ENCODE data around the gene CEP170. TPM values are rescaled to one million over a fixed set of nuclear protein-coding genes. Genes with fewer than 3 reads are reported as not detected.

The CEP170 gene
- total RNA-seq, 1 donor from 2014 or later: 168 TPM

DNA sequence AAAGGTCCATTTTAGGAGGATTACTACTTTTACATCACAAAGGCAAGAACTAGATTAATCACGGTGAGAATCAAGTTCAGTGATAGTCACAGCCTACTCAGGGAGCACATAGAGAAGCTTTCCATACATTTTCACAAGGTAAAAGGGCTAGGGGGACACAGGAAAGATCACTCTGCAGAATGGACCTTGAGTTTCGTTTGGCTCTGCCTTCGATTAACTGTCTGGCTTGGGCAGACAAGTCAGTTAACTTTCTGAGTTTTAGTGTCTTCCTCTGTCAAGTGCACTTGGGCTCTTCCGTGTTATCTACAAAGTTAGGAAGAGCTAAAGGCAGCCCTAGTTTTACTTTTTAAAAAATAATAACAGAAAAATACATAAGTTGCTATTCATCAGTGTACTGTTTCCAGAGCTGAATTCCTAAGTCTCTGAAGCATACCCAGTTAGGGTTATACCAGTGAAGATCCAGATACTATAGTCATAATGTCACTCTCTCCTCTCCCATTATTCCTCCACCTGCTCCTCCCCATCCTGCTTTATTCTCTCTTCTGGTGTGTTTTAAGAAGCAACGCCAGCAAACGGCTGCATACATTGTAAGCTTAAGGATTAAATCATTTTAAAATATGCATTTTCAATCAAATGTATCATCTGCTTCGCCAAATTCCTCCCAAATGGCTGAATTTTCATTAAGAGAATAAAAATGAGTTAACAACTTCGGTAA lies 1.7 kb downstream of the CEP170 start:
- peak overlapping the region; percentile 97 for H3K27ac Mint-ChIP-seq (ENCODE audit: unreplicated experiment)
- peaks cover 9% of the 10 kb centered on the region for H3K36me3 Mint-ChIP-seq (ENCODE audit: low read depth, unreplicated experiment)
- H3K4me1 Mint-ChIP-seq (ENCODE audit: unreplicated experiment): peaks cover 37% of the 10 kb centered on the region
- peak overlapping the region; percentile 100 for H3K4me3 Mint-ChIP-seq (ENCODE audit: unreplicated experiment)
- TF ChIP-seq, protein P1, sequence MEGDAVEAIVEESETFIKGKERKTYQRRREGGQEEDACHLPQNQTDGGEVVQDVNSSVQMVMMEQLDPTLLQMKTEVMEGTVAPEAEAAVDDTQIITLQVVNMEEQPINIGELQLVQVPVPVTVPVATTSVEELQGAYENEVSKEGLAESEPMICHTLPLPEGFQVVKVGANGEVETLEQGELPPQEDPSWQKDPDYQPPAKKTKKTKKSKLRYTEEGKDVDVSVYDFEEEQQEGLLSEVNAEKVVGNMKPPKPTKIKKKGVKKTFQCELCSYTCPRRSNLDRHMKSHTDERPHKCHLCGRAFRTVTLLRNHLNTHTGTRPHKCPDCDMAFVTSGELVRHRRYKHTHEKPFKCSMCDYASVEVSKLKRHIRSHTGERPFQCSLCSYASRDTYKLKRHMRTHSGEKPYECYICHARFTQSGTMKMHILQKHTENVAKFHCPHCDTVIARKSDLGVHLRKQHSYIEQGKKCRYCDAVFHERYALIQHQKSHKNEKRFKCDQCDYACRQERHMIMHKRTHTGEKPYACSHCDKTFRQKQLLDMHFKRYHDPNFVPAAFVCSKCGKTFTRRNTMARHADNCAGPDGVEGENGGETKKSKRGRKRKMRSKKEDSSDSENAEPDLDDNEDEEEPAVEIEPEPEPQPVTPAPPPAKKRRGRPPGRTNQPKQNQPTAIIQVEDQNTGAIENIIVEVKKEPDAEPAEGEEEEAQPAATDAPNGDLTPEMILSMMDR (IDR thresholded peaks at IDR 0.05; ENCODE audit: unreplicated experiment): no peak
- H3K9me3 Mint-ChIP-seq (ENCODE audit: unreplicated experiment): no peaks in the 10 kb centered on the region
- no peak for DNase-seq (ENCODE audit: low spot score)
- peaks cover 11% of the 10 kb centered on the region for H3K27me3 Mint-ChIP-seq (ENCODE audit: unreplicated experiment)

DNA sequence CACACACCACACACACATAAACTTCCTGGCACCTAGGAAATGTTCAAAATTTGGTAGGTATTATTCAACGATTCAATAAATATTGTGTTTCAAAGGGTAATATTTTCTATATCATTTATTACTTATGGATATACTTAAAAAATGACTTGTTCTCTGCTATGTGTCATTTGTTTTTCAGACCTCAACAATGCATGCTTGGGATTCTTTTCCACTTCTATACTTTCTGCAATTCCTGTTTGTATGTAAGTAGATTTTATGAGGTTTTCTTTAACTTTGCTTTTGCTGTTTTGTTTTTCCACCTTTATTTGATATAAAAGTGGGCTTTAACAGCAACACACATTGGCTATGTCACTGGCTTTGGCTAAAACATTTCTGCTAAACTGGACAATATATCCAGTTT lies 3.5 kb downstream of the CEP170 start:
- H3K4me1 Mint-ChIP-seq (ENCODE audit: unreplicated experiment): peaks cover 45% of the 10 kb centered on the region

GRCh38 chr1:243250102-243250501 lies 5.0 kb downstream of the CEP170 start:
- no peaks in the 10 kb centered on the region for H3K9me3 Mint-ChIP-seq (ENCODE audit: unreplicated experiment)
- TF ChIP-seq, protein P1 (IDR thresholded peaks at IDR 0.05; ENCODE audit: unreplicated experiment): no peak
- no peak overlapping the region for H3K27ac Mint-ChIP-seq (ENCODE audit: unreplicated experiment)
- no peak for DNase-seq (ENCODE audit: low spot score)
- peaks cover 45% of the 10 kb centered on the region for H3K4me1 Mint-ChIP-seq (ENCODE audit: unreplicated experiment)
- peaks cover 4% of the 10 kb centered on the region for H3K36me3 Mint-ChIP-seq (ENCODE audit: low read depth, unreplicated experiment)
- peaks cover 5% of the 10 kb centered on the region for H3K27me3 Mint-ChIP-seq (ENCODE audit: unreplicated experiment)
- H3K4me3 Mint-ChIP-seq (ENCODE audit: unreplicated experiment): no peak overlapping the region

More for the DNA sequence above, 3.5 kb downstream of the CEP170 start:
- Mint-ChIP-seq H3K4me3 (ENCODE audit: unreplicated experiment) (peak overlapping the region; percentile 34), H3K36me3 (ENCODE audit: low read depth, unreplicated experiment) (peaks cover 9% of the 10 kb centered on the region), H3K9me3 (ENCODE audit: unreplicated experiment) (no peaks in the 10 kb centered on the region), H3K27ac (ENCODE audit: unreplicated experiment) (no peak overlapping the region), H3K27me3 (ENCODE audit: unreplicated experiment) (peaks cover 11% of the 10 kb centered on the region)
- DNase-seq (ENCODE audit: low spot score): no peak
- TF ChIP-seq, protein P1 (IDR thresholded peaks at IDR 0.05; ENCODE audit: unreplicated experiment): no peak

- H3K27me3 Mint-ChIP-seq (ENCODE audit: unreplicated experiment): peaks cover 3% of the 10 kb centered on the region
- H3K36me3 Mint-ChIP-seq (ENCODE audit: low read depth, unreplicated experiment): peaks cover 3% of the 10 kb centered on the region
- H3K27ac Mint-ChIP-seq (ENCODE audit: unreplicated experiment): no peak overlapping the region
- H3K9me3 Mint-ChIP-seq (ENCODE audit: unreplicated experiment): no peaks in the 10 kb centered on the region
- TF ChIP-seq, protein P1 (IDR thresholded peaks at IDR 0.05; ENCODE audit: unreplicated experiment): no peak
- no peak overlapping the region for H3K4me3 Mint-ChIP-seq (ENCODE audit: unreplicated experiment)
- H3K4me1 Mint-ChIP-seq (ENCODE audit: unreplicated experiment): peaks cover 43% of the 10 kb centered on the region
- no peak for DNase-seq (ENCODE audit: low spot score)
Observed at GRCh38 chr1:243249214-243249613, 5.9 kb downstream of the CEP170 start.

- TF ChIP-seq, protein P1 (IDR thresholded peaks at IDR 0.05; ENCODE audit: unreplicated experiment): no peak
Observed at GRCh38 chr1:243247901-243248300, 7.2 kb downstream of the CEP170 start.

More at GRCh38 chr1:243247901-243248300, 7.2 kb downstream of the CEP170 start:
- peaks cover 37% of the 10 kb centered on the region for H3K4me1 Mint-ChIP-seq (ENCODE audit: unreplicated experiment)
- peaks cover 3% of the 10 kb centered on the region for H3K27me3 Mint-ChIP-seq (ENCODE audit: unreplicated experiment)
- peaks cover 8% of the 10 kb centered on the region for H3K36me3 Mint-ChIP-seq (ENCODE audit: low read depth, unreplicated experiment)
- no peak overlapping the region for H3K4me3 Mint-ChIP-seq (ENCODE audit: unreplicated experiment)
- DNase-seq (ENCODE audit: low spot score): no peak
- peak overlapping the region; percentile 64 for H3K27ac Mint-ChIP-seq (ENCODE audit: unreplicated experiment)
- no peaks in the 10 kb centered on the region for H3K9me3 Mint-ChIP-seq (ENCODE audit: unreplicated experiment)
